Activated naive CD8-positive, alpha-beta T cell treated with anti-CD3 and anti-CD28 coated beads, Interleukin-2, amount 50 U/mL, for 24 hours (primary cell): ENCODE measurements around the gene POGK.
A peak's percentile ranks its signal among the peaks of the same experiment; 100 is the strongest.

Experiments
- ATAC-seq: fragments of 150-1000 bp; cut with Tn5 transposase; one replicate; pipeline ENCODE4 v1.10.0; 2021
- DNase-seq: peaks from one replicate; pipeline ENCODE4 v3.0.0; 2021
- H3K27ac Mint-ChIP-seq: one replicate; pipeline ENCODE4 v1.8.0; 2021; ENCODE audit warnings: mild to moderate bottlenecking, mixed read lengths
- H3K27me3 Mint-ChIP-seq: one replicate; pipeline ENCODE4 v1.8.0; 2021; ENCODE audit warnings: mixed read lengths
- H3K36me3 Mint-ChIP-seq: one replicate; pipeline ENCODE4 v1.8.0; 2021; ENCODE audit warnings: low read depth, mixed read lengths
- H3K4me1 Mint-ChIP-seq: one replicate; pipeline ENCODE4 v1.8.0; 2021; ENCODE audit warnings: mixed read lengths
- H3K4me3 Mint-ChIP-seq: one replicate; pipeline ENCODE4 v1.8.0; 2021; ENCODE audit warnings: mild to moderate bottlenecking, moderate library complexity, mixed read lengths
- H3K9me3 Mint-ChIP-seq: one replicate; pipeline ENCODE4 v1.8.0; 2021; ENCODE audit warnings: mixed read lengths

The POGK gene

DNA sequence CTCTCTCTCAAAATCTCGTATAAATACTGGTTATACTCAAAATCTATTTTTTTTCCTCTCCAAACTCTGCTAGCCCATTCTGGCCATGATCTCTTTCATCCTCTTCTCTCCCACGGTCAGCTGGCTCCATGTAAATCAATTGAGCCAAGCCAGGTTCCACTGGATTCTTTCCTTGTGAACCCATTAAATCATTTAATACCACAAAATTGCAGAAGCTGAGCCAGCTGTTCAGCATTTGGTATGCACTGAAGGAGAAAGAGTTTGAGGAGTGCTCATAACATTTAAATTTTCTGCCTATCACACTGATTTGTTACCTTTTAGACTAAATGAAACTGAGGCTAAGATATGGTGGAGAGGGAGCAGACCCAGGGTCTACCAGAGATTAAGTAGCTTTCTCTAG lies 65.9 kb downstream of the POGK start:
- ATAC-seq: no peak
- no peaks in the 10 kb centered on the region for H3K27me3 Mint-ChIP-seq

DNA sequence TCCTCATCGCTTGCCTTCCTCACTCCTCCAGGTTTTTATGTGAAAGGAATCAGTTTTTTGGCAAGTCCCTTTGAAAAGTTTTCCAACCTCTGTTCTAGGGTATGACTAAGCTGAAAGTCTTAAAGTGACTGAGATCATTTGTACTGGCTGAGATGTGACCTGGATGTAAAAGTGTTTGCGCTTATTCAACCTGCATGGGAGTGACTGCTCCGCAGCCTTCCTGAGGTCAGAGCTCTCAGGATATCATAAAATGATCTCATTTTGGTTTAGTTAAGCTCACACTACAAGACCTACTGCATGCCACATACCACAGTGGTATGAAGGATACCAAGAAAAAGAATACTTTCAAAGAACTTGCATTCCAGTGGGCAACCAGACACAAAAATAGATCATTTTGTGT lies 66.6 kb downstream of the POGK start:
- ATAC-seq: peak; percentile 62
- Mint-ChIP-seq H3K27ac (no peak overlapping the region), H3K36me3 (no peaks in the 10 kb centered on the region)

More for the DNA sequence above, 65.9 kb downstream of the POGK start:
- Mint-ChIP-seq H3K36me3 (no peaks in the 10 kb centered on the region), H3K4me3 (no peak overlapping the region), H3K27ac (no peak overlapping the region), H3K4me1 (peaks cover 10% of the 10 kb centered on the region), H3K9me3 (no peaks in the 10 kb centered on the region)
- DNase-seq: no peak

More for the DNA sequence above, 66.6 kb downstream of the POGK start:
- H3K9me3 Mint-ChIP-seq: no peaks in the 10 kb centered on the region
- peaks cover 15% of the 10 kb centered on the region for H3K4me1 Mint-ChIP-seq
- no peaks in the 10 kb centered on the region for H3K27me3 Mint-ChIP-seq
- DNase-seq: no peak
- no peak overlapping the region for H3K4me3 Mint-ChIP-seq
